ENCODE results near the gene KLK3. TPM values are rescaled to one million over a fixed set of nuclear protein-coding genes. Genes with fewer than 3 reads are reported as not detected.

KLK3 gene
- total RNA-seq, 1 experiment from 2014 or later, result not detected

GRCh38 chr19:50814883-50815282 lies 39.8 kb upstream of the KLK3 start:
- Histone ChIP-seq H2AFZ (ENCODE audit: low read depth, low read length, poor library complexity, severe bottlenecking) (no peak overlapping the region), H3K27me3 (ENCODE audit: insufficient read depth, low read length) (no peaks in the 10 kb centered on the region), H3K27ac (ENCODE audit: low read depth, low read length) (no peak overlapping the region), H3K36me3 (ENCODE audit: control insufficient read depth in 1 of 2, insufficient read depth in 2 of 2, low read length in 2 of 2) (no peaks in the 10 kb centered on the region), H3K9me3 (ENCODE audit: control insufficient read depth in 1 of 2, insufficient read depth in 1 of 2, low read depth in 1 of 2, low read length in 2 of 2) (peaks cover 0 to 7% of the 10 kb centered on the region in 2 experiments; a peak in 1 of 4 replicates), H3K4me2 (ENCODE audit: low read length) (no peak overlapping the region), H3K4me1 (ENCODE audit: control insufficient read depth in 1 of 2, insufficient read depth in 2 of 2, low read length in 2 of 2) (peaks cover 12 to 23% of the 10 kb centered on the region in 2 experiments), H3K9me2 (ENCODE audit: insufficient read depth) (no peaks in the 10 kb centered on the region), H3K9ac (ENCODE audit: low read length) (no peak overlapping the region), H3K4me3 (replicated peaks in 1 of 2; ENCODE audit: low read depth in 1 of 2, low read length in 2 of 2) (no peak overlapping the region), H4K20me1 (ENCODE audit: insufficient read depth) (no peaks in the 10 kb centered on the region), H3K79me2 (ENCODE audit: insufficient read depth, low read length) (no peaks in the 10 kb centered on the region)
- RAD21 ChIA-PET (ENCODE audit: low non-redundant PET in 1 of 2, low total read pairs in 2 of 2, uncharacterized antibody in 2 of 2, unreplicated experiment in 2 of 2), result no interaction called here
- no peak for ATAC-seq
- no peak for TF ChIP-seq REST (IDR thresholded peaks at IDR 0.05; ENCODE audit: low read depth)
- TF ChIP-seq POLR2A (IDR thresholded peaks at IDR 0.05; ENCODE audit: borderline replicate concordance, extremely low read depth, insufficient read depth, insufficient read length), result no peak
- TF ChIP-seq SRF (IDR thresholded peaks at IDR 0.05; ENCODE audit: low read depth), result no peak
- no peak for TF ChIP-seq EZH2phosphoT487 (IDR thresholded peaks at IDR 0.05; ENCODE audit: borderline replicate concordance)
- no peak for TF ChIP-seq YY1 (IDR thresholded peaks at IDR 0.05; ENCODE audit: extremely low read depth, insufficient replicate concordance, low read depth, low read length)
- TF ChIP-seq SP1 (IDR thresholded peaks at IDR 0.05; ENCODE audit: low read depth), result no peak
- TF ChIP-seq, protein P1, sequence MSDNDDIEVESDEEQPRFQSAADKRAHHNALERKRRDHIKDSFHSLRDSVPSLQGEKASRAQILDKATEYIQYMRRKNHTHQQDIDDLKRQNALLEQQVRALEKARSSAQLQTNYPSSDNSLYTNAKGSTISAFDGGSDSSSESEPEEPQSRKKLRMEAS (IDR thresholded peaks at IDR 0.05), result no peak
- no peak for TF ChIP-seq RAD21 (IDR thresholded peaks at IDR 0.05; ENCODE audit: low read depth)
- TF ChIP-seq EZH2 (IDR thresholded peaks at IDR 0.05), result no peak
- TF ChIP-seq ELF1 (IDR thresholded peaks at IDR 0.05; ENCODE audit: borderline replicate concordance, low read depth), result no peak
- no peak for TF ChIP-seq CEBPB (IDR thresholded peaks at IDR 0.05; ENCODE audit: low read depth)
- no peak for TF ChIP-seq ZNF274 (IDR thresholded peaks at IDR 0.05; ENCODE audit: low read depth, low read length)
- no peak for TF ChIP-seq JUND (IDR thresholded peaks at IDR 0.05)
- no peak for TF ChIP-seq EGR1 (IDR thresholded peaks at IDR 0.05; ENCODE audit: low read depth)
- no peak for TF ChIP-seq ATF3 (IDR thresholded peaks at IDR 0.05)
- TF ChIP-seq SIN3A (IDR thresholded peaks at IDR 0.05; ENCODE audit: low read depth), result no peak
- TF ChIP-seq ZFX (IDR thresholded peaks at IDR 0.05), result no peak
- TF ChIP-seq POLR2AphosphoS5 (IDR thresholded peaks at IDR 0.05; ENCODE audit: low read depth, low read length), result no peak
- BruUV-seq (replicated peaks), result no TSS peak
- POLR2A ChIA-PET, result interaction anchor here (1.8 kb wide), 1 partner anchor 10 kb away, joined by 7 read pairs; no protein-coding TSS in a partner anchor
- DNase-seq (ENCODE audit: low read depth, low spot score), result no peak
- intact Hi-C loops (cut with micrococcal nuclease), result no loop called here
- CTCF ChIA-PET, result no interaction called here
